H1 (cell line): ENCODE data around the gene DPM3. TPM values are rescaled to one million over a fixed set of nuclear protein-coding genes. Genes with fewer than 3 reads are reported as not detected.

Source experiments
- CTCF ChIA-PET: fragments of 300-600 bp; sonication (Branson Sonifier 250); formaldehyde crosslinking; loops from one replicate; lab custom pipeline; 2021; ENCODE audit not compliant: partially characterized antibody; lab: Charles Lee
- POLR2A ChIA-PET: fragments of 300-600 bp; sonication (Branson Sonifier 250); formaldehyde crosslinking; loops from one replicate; lab custom pipeline; 2021; ENCODE audit warnings: inconsistent platforms; ENCODE audit not compliant: partially characterized antibody; lab: Charles Lee
- DNase-seq, 2 experiments: peaks; one replicate each; pipeline versions ENCODE4 v3.0.0 to v3.0.0-alpha.2; 2010 to 2022; ENCODE audit warnings: low spot score in 2 of 2, low read depth in 1 of 2, mixed read lengths in 1 of 2
- FAIRE-seq: peaks from 2 replicates; lab custom pipeline; 2011; peaks lifted over from hg19 to GRCh38; lab: Jason Lieb, UNC
- H2AFZ ChIP-seq: 2 replicates; pipeline ENCODE4 v1.8.1; 2012; ENCODE audit warnings: low read length, inconsistent platforms
- H2AK5ac ChIP-seq: 2 replicates; pipeline ENCODE4 v1.6.1; 2013; ENCODE audit warnings: low read depth, low read length
- H2BK120ac ChIP-seq: replicated peaks from 2 replicates; pipeline ENCODE3; 2013; ENCODE audit warnings: low read depth, low read length, inconsistent platforms
- H2BK12ac ChIP-seq: 2 replicates; pipeline ENCODE4 v1.6.1; 2013; ENCODE audit warnings: low read depth, low read length
- H2BK15ac ChIP-seq: 2 replicates; pipeline ENCODE4 v1.6.1; 2013; ENCODE audit warnings: low read length
- H2BK20ac ChIP-seq: 2 replicates; pipeline ENCODE4 v1.6.1; 2013; ENCODE audit warnings: low read length
- H2BK5ac ChIP-seq: 2 replicates; pipeline ENCODE4 v1.6.1; 2013; ENCODE audit warnings: low read depth, low read length
- H3K14ac ChIP-seq: 2 replicates; pipeline ENCODE4 v1.6.1; 2013; ENCODE audit warnings: inconsistent platforms; ENCODE audit not compliant: insufficient read length
- H3K18ac ChIP-seq: 2 replicates; pipeline ENCODE4 v1.6.1; 2013; ENCODE audit warnings: low read length; ENCODE audit errors: extremely low read depth
- H3K23ac ChIP-seq: 2 replicates; pipeline ENCODE4 v1.6.1; 2013; ENCODE audit warnings: inconsistent platforms; ENCODE audit not compliant: insufficient read length
- H3K23me2 ChIP-seq: 2 replicates; pipeline ENCODE4 v1.6.1; 2013; ENCODE audit warnings: low read depth, low read length
- H3K27ac ChIP-seq: 2 replicates; pipeline ENCODE4 v1.6.1; 2011; ENCODE audit warnings: low read depth, low read length, inconsistent platforms
- H3K27me3 ChIP-seq, 4 experiments: replicated peaks in 1 of 4; 1 replicate in 1 of 4; 2 replicates in 3 of 4; pipeline versions ENCODE4 v1.6.1 to v1.8.1; 2011 to 2013; ENCODE audit warnings: low read length in 3 of 4, mild to moderate bottlenecking in 3 of 4, inconsistent platforms in 2 of 4, mixed read lengths in 2 of 4, moderate library complexity in 1 of 4; ENCODE audit not compliant: control insufficient read depth in 3 of 4, insufficient read depth in 3 of 4; ENCODE audit errors: extremely low read depth in 1 of 4
- H3K36me3 ChIP-seq, 4 experiments: 2 replicates each; pipeline versions ENCODE4 v1.6.1 to v1.8.1; 2011 to 2013; ENCODE audit warnings: mild to moderate bottlenecking in 4 of 4, low read length in 3 of 4, moderate library complexity in 2 of 4, control low read depth in 1 of 4, inconsistent platforms in 1 of 4; ENCODE audit not compliant: insufficient read depth in 4 of 4, control insufficient read depth in 2 of 4
- H3K4ac ChIP-seq: replicated peaks from 2 replicates; pipeline ENCODE3; 2013; ENCODE audit warnings: low read length, low read depth, mixed read lengths, inconsistent platforms; ENCODE audit not compliant: insufficient read length
- H3K4me1 ChIP-seq, 4 experiments: replicated peaks in 1 of 4; 1 replicate in 1 of 4; 2 replicates in 3 of 4; pipeline versions ENCODE4 v1.6.1 to v1.8.1; 2011 to 2013; ENCODE audit warnings: low read length in 3 of 4, inconsistent platforms in 2 of 4, mixed read lengths in 1 of 4; ENCODE audit not compliant: insufficient read depth in 4 of 4, control insufficient read depth in 3 of 4
- H3K4me2 ChIP-seq, 2 experiments: 2 replicates each; pipeline versions ENCODE4 v1.6.1 to v1.8.1; 2011 to 2013; ENCODE audit warnings: low read depth in 2 of 2, low read length in 2 of 2, control low read depth in 1 of 2, inconsistent platforms in 1 of 2, mild to moderate bottlenecking in 1 of 2; ENCODE audit not compliant: insufficient read depth in 1 of 2
- H3K4me3 ChIP-seq, 4 experiments: fragments of 200-600, 300-600 bp in 1 of 4; sonication (generic), shearing (Covaris generic), sonication (Bioruptor Twin) in 1 of 4; 2 replicates each; pipeline versions ENCODE4 v1.5.1 to v1.8.1; 2011 to 2016; ENCODE audit warnings: low read length in 4 of 4, low read depth in 3 of 4, control low read depth in 2 of 4, inconsistent platforms in 2 of 4, mild to moderate bottlenecking in 2 of 4, mixed read lengths in 1 of 4, moderate library complexity in 1 of 4; ENCODE audit not compliant: insufficient read depth in 2 of 4; ENCODE audit errors: extremely low read depth in 1 of 4
- H3K56ac ChIP-seq: replicated peaks from 2 replicates; pipeline ENCODE3; 2013; ENCODE audit warnings: low read depth, mild to moderate bottlenecking, mixed read lengths, low read length, inconsistent platforms; ENCODE audit not compliant: insufficient read length
- H3K79me1 ChIP-seq: 2 replicates; pipeline ENCODE4 v1.6.1; 2013; ENCODE audit warnings: low read depth, low read length, control low read depth
- H3K79me2 ChIP-seq, 2 experiments: 2 replicates each; pipeline versions ENCODE4 v1.6.1 to v1.8.1; 2012 to 2013; ENCODE audit warnings: low read length in 2 of 2, mild to moderate bottlenecking in 2 of 2, inconsistent platforms in 1 of 2; ENCODE audit not compliant: insufficient read depth in 2 of 2, control insufficient read depth in 1 of 2
- H3K9ac ChIP-seq, 4 experiments: replicated peaks in 1 of 4; 1 replicate in 1 of 4; 2 replicates in 3 of 4; pipeline versions ENCODE4 v1.6.1 to v1.8.1; 2011 to 2013; ENCODE audit warnings: low read depth in 3 of 4, low read length in 3 of 4, control low read depth in 2 of 4, mild to moderate bottlenecking in 2 of 4, moderate library complexity in 2 of 4, inconsistent platforms in 1 of 4; ENCODE audit errors: extremely low read depth in 1 of 4
- H3K9me3 ChIP-seq, 2 experiments: 2 replicates each; pipeline versions ENCODE4 v1.6.1 to v1.8.1; 2012 to 2013; ENCODE audit warnings: mild to moderate bottlenecking in 2 of 2, moderate library complexity in 2 of 2, control low read depth in 1 of 2, inconsistent platforms in 1 of 2, low read depth in 1 of 2, low read length in 1 of 2, mixed read lengths in 1 of 2; ENCODE audit not compliant: insufficient read depth in 2 of 2
- H4K20me1 ChIP-seq, 2 experiments: replicated peaks in 1 of 2; 2 replicates each; pipeline versions ENCODE3 to v1.8.1; 2011 to 2013; ENCODE audit warnings: inconsistent platforms in 2 of 2, low read length in 2 of 2, mild to moderate bottlenecking in 1 of 2; ENCODE audit not compliant: insufficient read depth in 2 of 2, control insufficient read depth in 1 of 2
- H4K5ac ChIP-seq: 2 replicates; pipeline ENCODE4 v1.6.1; 2013; ENCODE audit warnings: low read length, low read depth, mixed read lengths, inconsistent platforms; ENCODE audit not compliant: insufficient read length
- H4K8ac ChIP-seq: 2 replicates; pipeline ENCODE4 v1.8.0; 2013; ENCODE audit warnings: mild to moderate bottlenecking, moderate library complexity, low read length, inconsistent platforms; ENCODE audit not compliant: insufficient read depth; ENCODE audit errors: extremely low read depth
- H4K91ac ChIP-seq: replicated peaks from 2 replicates; pipeline ENCODE3; 2013; ENCODE audit warnings: low read length, mixed read lengths, inconsistent platforms; ENCODE audit not compliant: insufficient read length
- EP300 ChIP-seq, 2 experiments: IDR thresholded peaks; 1 replicate in 1 of 2; 2 replicates in 1 of 2; pipeline ENCODE4 v1.6.1; 2011 to 2012; ENCODE audit warnings: low read depth in 2 of 2, low read length in 2 of 2, mild to moderate bottlenecking in 2 of 2, borderline replicate concordance in 1 of 2, inconsistent platforms in 1 of 2, moderate library complexity in 1 of 2
- EZH2 ChIP-seq: fragments of 200-600 bp; sonication (generic); IDR thresholded peaks from 2 replicates; pipeline ENCODE4 v1.7.1; 2012; ENCODE audit warnings: low read depth, mild to moderate bottlenecking, moderate library complexity, low read length, inconsistent platforms; ENCODE audit not compliant: severe bottlenecking
- KDM1A ChIP-seq: fragments of 200-600, 300-600 bp; sonication (generic); IDR thresholded peaks from 2 replicates; pipeline ENCODE4 v1.7.1; 2016; ENCODE audit warnings: mild to moderate bottlenecking, low read length, borderline replicate concordance
- MAX ChIP-seq: IDR thresholded peaks from 2 replicates; pipeline ENCODE4 v1.6.1; 2012; ENCODE audit warnings: inconsistent platforms
- POLR2A ChIP-seq, 2 experiments: IDR thresholded peaks; 1 replicate in 1 of 2; 2 replicates in 1 of 2; pipeline ENCODE4 v1.6.1; 2011; ENCODE audit warnings: low read depth in 2 of 2, low read length in 2 of 2, mild to moderate bottlenecking in 2 of 2; ENCODE audit errors: control extremely low read depth in 1 of 2
- RBBP5 ChIP-seq: IDR thresholded peaks from 2 replicates; pipeline ENCODE4 v1.7.1; 2012; ENCODE audit warnings: low read depth, mild to moderate bottlenecking, inconsistent platforms, low read length, moderate library complexity, borderline replicate concordance
- RFX5 ChIP-seq: IDR thresholded peaks from 2 replicates; pipeline ENCODE4 v1.6.1; 2011; ENCODE audit warnings: low read depth, low read length, improper control_type of control experiment, borderline replicate concordance
- SIX5 ChIP-seq: IDR thresholded peaks from 2 replicates; pipeline ENCODE4 v1.6.1; 2011; ENCODE audit warnings: mild to moderate bottlenecking, low read depth, low read length
- SP4 ChIP-seq: IDR thresholded peaks from 2 replicates; pipeline ENCODE4 v1.6.1; 2012; ENCODE audit warnings: low read length, inconsistent platforms
- TEAD4 ChIP-seq: IDR thresholded peaks from 2 replicates; pipeline ENCODE4 v1.6.1; 2012; ENCODE audit warnings: low read depth, low read length, inconsistent platforms, mixed read lengths
- YY1 ChIP-seq: IDR thresholded peaks from 2 replicates; pipeline ENCODE4 v1.6.1; 2011; ENCODE audit warnings: low read depth, mild to moderate bottlenecking, low read length
- WGBS, 2 experiments: shearing (Covaris generic) in 1 of 2; methylation state at CpG; one replicate each; pipeline versions ENCODE4 v1.1.6 to v1.1.7; 2013 to 2015; ENCODE audit warnings: low lambda C conversion rate in 2 of 2, mixed read lengths in 2 of 2, inconsistent platforms in 1 of 2, low coverage in 1 of 2, missing lambda C conversion rate in 1 of 2; ENCODE audit not compliant: insufficient replicate concordance in 2 of 2, insufficient coverage in 1 of 2, insufficient read length in 1 of 2; ENCODE audit errors: extremely low coverage in 1 of 2, missing lambda C conversion rate in 1 of 2; 5-methylcytosine and 5-hydroxymethylcytosine counted together
- polyA plus RNA-seq, 7 experiments: library from polyadenylated mRNA; depleted of rRNA in 3 of 7; stranded (reverse) in 5 of 7; unstranded in 2 of 7; fragments of >200 nt in 5 of 7; fragments of 200-250 nt in 2 of 7; gene quantifications; 1 replicate in 5 of 7; 2 replicates in 1 of 7; 4 replicates in 1 of 7; pipeline versions ENCODE4 v1.2.1 to v1.2.3, GENCODE V29; 2011 to 2013; ENCODE audit warnings: missing spikeins in 2 of 7, mixed read lengths in 2 of 7
- total RNA-seq: library from RNA; stranded (reverse); fragmentation: NEBNext Ultra II Directional; extraction: Animal tissue kit (Norgen Biotek cat#: 25700); gene quantifications from 2 replicates; pipeline ENCODE4 v1.2.1, GENCODE V29; 2021

The DPM3 gene
- total and polyA plus RNA-seq, 2 of the 8 experiments (the other 6 are each of a cell fraction or from before 2014, with no cell fraction given), result 44.8 to 227 TPM

- Histone ChIP-seq H2BK15ac (no peak overlapping the region), H2AFZ (no peak overlapping the region), H4K5ac (no peak overlapping the region), H4K91ac (no peak overlapping the region), H2BK5ac (no peak overlapping the region), H3K18ac (no peak overlapping the region), H3K36me3 (no peaks in the 10 kb centered on the region), H4K8ac (no peak overlapping the region), H4K20me1 (no peaks in the 10 kb centered on the region), H3K9ac (no peak overlapping the region), H3K27me3 (peaks cover 0 to 10% (median 2%) of the 10 kb centered on the region in 4 experiments; a peak in 2 of 7 replicates), H3K23me2 (no peaks in the 10 kb centered on the region), H3K79me1 (no peaks in the 10 kb centered on the region), H3K9me3 (no peaks in the 10 kb centered on the region), H3K4me2 (0 out of 4 replicates have a peak overlapping the region, but pooled peaks have one; percentile 19 to 30), H3K23ac (no peak overlapping the region), H2AK5ac (no peak overlapping the region), H3K27ac (no peak overlapping the region), H3K4me1 (peaks cover 0 to 10% (median 8%) of the 10 kb centered on the region in 4 experiments; a peak in 5 of 7 replicates), H2BK120ac (no peak overlapping the region), H3K14ac (no peak overlapping the region), H2BK20ac (no peak overlapping the region), H3K79me2 (no peaks in the 10 kb centered on the region), H3K56ac (no peak overlapping the region), H3K4ac (no peak overlapping the region), H2BK12ac (no peak overlapping the region), H3K4me3 (no peak overlapping the region)
- 87% methylated on average over 2 of the region's 2 CpGs; no CpG with 5 or more reads in 1 of the 2 experiments for WGBS, 2 experiments
- CTCF ChIA-PET, result interaction anchor here (0.7 to 6.9 kb wide), 10 partner anchors 9 to 128 kb away, joined by 3 to 101 read pairs (median 5); partner anchors contain the start of gene KRTCAP2
- DNase-seq (no peak), FAIRE-seq (no peak)
- TF ChIP-seq EZH2 (no peak), YY1 (no peak), SP4 (no peak), MAX (no peak), KDM1A (no peak), SIX5 (no peak), POLR2A (IDR thresholded peaks at IDR 0.05; ENCODE audit: control extremely low read depth in 1 of 2, low read depth in 2 of 2, low read length in 2 of 2) (no peak), EP300 (IDR thresholded peaks at IDR 0.05; ENCODE audit: borderline replicate concordance in 1 of 2, low read depth in 2 of 2, low read length in 2 of 2) (no peak), RBBP5 (no peak), RFX5 (no peak), TEAD4 (no peak)
- POLR2A ChIA-PET, result interaction anchor here (0.6 to 0.8 kb wide), 2 partner anchors 77 to 100 kb away, joined by 3 read pairs; no protein-coding TSS in a partner anchor
Observed at GRCh38 chr1:155094622-155094948, 45.7 kb downstream of the DPM3 start.
